Measurements from ENCODE around the gene UMPS. TPM values are rescaled to one million over a fixed set of nuclear protein-coding genes. Genes with fewer than 3 reads are reported as not detected.

Gene UMPS
- total RNA-seq = 40.4 TPM

GRCh38 chr3:124730129-124730940 lies at the start of gene UMPS:
Gene UMPS (plus strand): TSS chr3:124730452. CDS start chr3:124730472, 20 bp downstream.

Small RNA genes lying within 50 kb of the gene (small RNA-seq; reads per million reads assigned to genes)
- gene MIR544B (ENCODE audit: low replicate concordance) = not detected

Other genes with a start within 250 kb of the UMPS start
- gene ITGB5, start 156.9 kb downstream of the UMPS start, total RNA-seq = 19.7 TPM
- not detected for gene MUC13, start 204.3 kb downstream of the UMPS start, total RNA-seq